Measurements from ENCODE around the gene CYP3A5.
"Not testable (repeated sequence)": the region's sequence is repeated elsewhere in the genome, so short reads cannot be mapped to it uniquely, and the experiment has no call there.

GRCh38 chr7:99691658-99692057, 11.9 kb upstream of the CYP3A5 start:
- not testable (repeated sequence) for TF ChIP-seq CTCF (conservative IDR thresholded peaks at IDR 0.05; ENCODE audit: low read depth, low read length); EZH2 (IDR thresholded peaks at IDR 0.05; ENCODE audit: borderline replicate concordance, low read depth, low read length, poor library complexity, severe bottlenecking)
